Spleen (tissue), 11 donors: Measurements from ENCODE around the gene ADM. TPM values are rescaled to one million over a fixed set of nuclear protein-coding genes. Genes with fewer than 3 reads are reported as not detected.

ENCODE experiments used
- DNase-seq: peaks from one replicate; pipeline ENCODE4 v3.0.0-alpha.2; 2020
- H3K27ac ChIP-seq, 8 donors: fragments of 200-600 bp; sonication (generic) in 7 of 8; 1 replicate in 4 of 8; 2 replicates in 4 of 8; pipeline versions ENCODE4 v1.5.0 to v1.8.0; 2016 to 2021; ENCODE audit warnings: inconsistent platforms in 4 of 8, mild to moderate bottlenecking in 4 of 8, moderate library complexity in 1 of 8
- H3K27me3 ChIP-seq, 7 donors: fragments of 200-600 bp; sonication (generic) in 6 of 7; replicated peaks in 1 of 7; 1 replicate in 4 of 7; 2 replicates in 3 of 7; pipeline versions ENCODE4 v1.5.0 to v1.8.0; 2016 to 2021; ENCODE audit warnings: inconsistent platforms in 3 of 7, mild to moderate bottlenecking in 1 of 7
- H3K36me3 ChIP-seq, 6 donors: fragments of 200-600 bp; sonication (generic) in 5 of 6; 1 replicate in 4 of 6; 2 replicates in 2 of 6; pipeline versions ENCODE4 v1.5.0 to v1.8.0; 2016 to 2021; ENCODE audit warnings: inconsistent platforms in 2 of 6
- H3K4me1 ChIP-seq, 6 donors: fragments of 200-600 bp; sonication (generic) in 5 of 6; 1 replicate in 3 of 6; 2 replicates in 3 of 6; pipeline versions ENCODE4 v1.5.0 to v1.8.0; 2016 to 2021; ENCODE audit warnings: inconsistent platforms in 3 of 6
- H3K4me3 ChIP-seq, 8 donors: fragments of 200-600 bp; sonication (generic) in 7 of 8; 1 replicate in 4 of 8; 2 replicates in 4 of 8; pipeline versions ENCODE4 v1.5.0 to v1.8.0; 2016 to 2021; ENCODE audit warnings: inconsistent platforms in 4 of 8, mild to moderate bottlenecking in 4 of 8, moderate library complexity in 2 of 8
- H3K9me3 ChIP-seq, 8 donors: fragments of 200-600 bp; sonication (generic) in 7 of 8; 1 replicate in 4 of 8; 2 replicates in 4 of 8; pipeline versions ENCODE4 v1.5.0 to v1.8.0; 2016 to 2021; ENCODE audit warnings: inconsistent platforms in 4 of 8
- CTCF ChIP-seq, 11 experiments: fragments of 200-600 bp in 7 of 11; fragments of 450-650 bp in 4 of 11; sonication (generic) in 4 of 11; IDR thresholded peaks in 8 of 11; conservative IDR thresholded peaks in 3 of 11; 1 replicate in 7 of 11; 2 replicates in 4 of 11; pipeline versions ENCODE4 v1.4.0 to v1.8.0; 2016 to 2021; ENCODE audit warnings: antibody characterized with exemption in 11 of 11, inconsistent platforms in 4 of 11, mild to moderate bottlenecking in 1 of 11
- POLR2A ChIP-seq, 3 donors: fragments of 450-650 bp; IDR thresholded peaks; one replicate each; pipeline ENCODE4 v1.5.1; 2017; ENCODE audit warnings: antibody characterized with exemption in 3 of 3, mild to moderate bottlenecking in 1 of 3
- POLR2AphosphoS5 ChIP-seq, 3 donors: sonication (generic); formaldehyde crosslinking; IDR thresholded peaks; one replicate each; pipeline ENCODE4 v1.5.1; 2017; ENCODE audit warnings: antibody characterized with exemption in 3 of 3
- WGBS, 5 donors: extraction: QIAGEN DNeasy Blood & Tissue Kit in 3 of 5; methylation state at CpG; one replicate each; pipeline versions ENCODE4 v1.1.5 to v1.1.7; 2013 to 2018; 5-methylcytosine and 5-hydroxymethylcytosine counted together
- intact Hi-C: fragments of 100-400 bp; cut with DNase I; formaldehyde crosslinking; loops from one replicate; pipeline ENCODE4 v1.15.0; 2023; ENCODE audit warnings: low total_unique reads
- polyA plus RNA-seq, 3 donors: library from polyadenylated mRNA; stranded (reverse); fragments of 200-250 nt; gene quantifications; one replicate each; pipeline ENCODE4 v1.2.1, GENCODE V29; 2013
- small RNA-seq, 4 donors: library from RNA; depleted of rRNA; stranded (forward); fragments of <200 nt; gene quantifications; one replicate each; pipeline ENCODE3, GENCODE V24; 2016
- total RNA-seq, 7 donors: library from RNA; depleted of rRNA in 3 of 7; stranded (reverse); fragments of >200 nt in 3 of 7; fragmentation: NEBNext Ultra II Directional in 4 of 7; extraction: Animal tissue kit (Norgen Biotek cat#: 25700) in 4 of 7; gene quantifications; one replicate each; pipeline versions ENCODE4 v1.1.0 to v1.2.1, GENCODE V29; 2016 to 2021
- donor health status: healthy with polysubstance abuse.
- donor health status: DM: no; HTN: no; CAD: no; lungs with moderate emphysema.
- donor health status: DM: no; HTN: no; CAD: no.
- donor health status: Bipolar disorder and iron deficiency.
- donor health status: healthy.
- donor health status: DM: no; HTN: no; CAD: no.
- donor health status: DM: yes; HTN: yes; CAD: no.

Gene ADM
- total and polyA plus RNA-seq, 10 donors, result 5.2 to 88.0 (median 34.6) TPM

- Histone ChIP-seq H3K36me3 (no peaks in the 10 kb centered on the region), H3K4me3 (no peak overlapping the region), H3K9me3 (no peaks in the 10 kb centered on the region)
Measured at GRCh38 chr11:10352921-10353550, 48.2 kb downstream of the ADM start.

DNA sequence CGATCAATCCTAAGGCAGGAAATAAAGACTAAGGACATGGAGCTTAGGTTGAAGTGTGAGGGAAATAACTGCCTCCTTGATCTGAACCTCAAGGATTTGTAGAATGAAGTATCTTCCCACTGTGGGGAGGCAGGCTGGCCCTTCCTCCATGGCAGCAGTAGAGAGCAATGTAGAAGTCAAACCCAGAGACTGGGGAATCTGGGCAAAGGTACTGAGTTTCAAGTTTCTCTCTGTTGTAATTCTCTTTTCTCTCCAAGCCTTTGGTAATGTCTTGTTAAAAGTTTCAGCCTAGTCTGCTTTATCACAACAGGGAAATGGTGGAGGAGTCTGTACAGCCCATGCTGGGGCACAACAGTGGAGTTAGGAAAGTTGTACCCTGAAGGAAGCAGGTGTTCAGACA, 49.5 kb downstream of the ADM start:
- DNase-seq, result no peak
- no peaks in the 10 kb centered on the region for H3K9me3 ChIP-seq
- H3K36me3 ChIP-seq, result no peaks in the 10 kb centered on the region
- no peak overlapping the region for H3K4me3 ChIP-seq
- H3K4me1 ChIP-seq, result peaks cover 0 to 12% (median 0%) of the 10 kb centered on the region in 6 donors
- 83 to 97% (median 89%) methylated on average over 1 of the region's 1 CpG for WGBS, 5 donors
- no peak for TF ChIP-seq POLR2A (IDR thresholded peaks at IDR 0.05)
- no peak for TF ChIP-seq CTCF (IDR thresholded peaks at IDR 0.05 in 8 of 11, conservative IDR thresholded peaks at IDR 0.05 in 3 of 11)
- peaks cover 0 to 17% (median 0%) of the 10 kb centered on the region in 7 donors for H3K27me3 ChIP-seq
- H3K27ac ChIP-seq, result no peak overlapping the region
- intact Hi-C loops, result no loop called here

More at GRCh38 chr11:10352921-10353550, 48.2 kb downstream of the ADM start:
- DNase-seq, result no peak
- Histone ChIP-seq H3K27ac (no peak overlapping the region), H3K27me3 (peaks cover 0 to 6% (median 0%) of the 10 kb centered on the region in 7 donors), H3K4me1 (peaks cover 0 to 12% (median 0%) of the 10 kb centered on the region in 6 donors)
- 72 to 86% (median 84%) methylated on average over 5 of the region's 5 CpGs for WGBS, 5 donors
- TF ChIP-seq POLR2AphosphoS5 (IDR thresholded peaks at IDR 0.05), result no peak
- intact Hi-C loops, result no loop called here

DNA sequence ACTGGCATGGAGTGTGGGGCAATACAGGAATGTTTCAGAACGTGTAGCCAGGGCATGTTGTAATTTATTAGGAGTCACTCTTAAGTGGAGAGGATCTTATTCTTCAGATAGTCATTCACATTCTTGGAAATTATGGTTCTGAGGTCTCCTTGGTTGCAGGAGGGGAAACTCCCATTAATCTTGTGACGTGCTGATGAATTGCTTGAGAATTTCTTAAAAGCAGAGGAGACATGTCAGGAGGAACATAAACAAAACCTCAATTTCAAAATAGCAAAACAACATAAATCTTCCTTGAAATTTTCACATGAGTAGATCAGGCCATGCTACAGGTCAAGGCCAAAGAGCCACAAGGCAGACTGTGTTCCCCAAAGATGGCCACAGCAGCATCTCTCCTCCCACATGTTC, 50.4 kb downstream of the ADM start:
- Histone ChIP-seq H3K4me3 (no peak overlapping the region), H3K27ac (no peak overlapping the region), H3K27me3 (peaks cover 0 to 17% (median 0%) of the 10 kb centered on the region in 7 donors), H3K36me3 (no peaks in the 10 kb centered on the region), H3K4me1 (peaks cover 0 to 12% (median 0%) of the 10 kb centered on the region in 6 donors), H3K9me3 (no peaks in the 10 kb centered on the region)
- no peak for TF ChIP-seq POLR2A (IDR thresholded peaks at IDR 0.05)
- no peak for TF ChIP-seq POLR2AphosphoS5 (IDR thresholded peaks at IDR 0.05)
- TF ChIP-seq CTCF (IDR thresholded peaks at IDR 0.05 in 8 of 11, conservative IDR thresholded peaks at IDR 0.05 in 3 of 11), result no peak
- 6 to 23% (median 21%) methylated on average over 2 of the region's 2 CpGs for WGBS, 5 donors
- no peak for DNase-seq
- intact Hi-C loops, result no loop called here

- Histone ChIP-seq H3K4me1 (peaks cover 0 to 12% (median 0%) of the 10 kb centered on the region in 6 donors), H3K27me3 (peaks cover 0 to 17% (median 0%) of the 10 kb centered on the region in 7 donors), H3K36me3 (no peaks in the 10 kb centered on the region), H3K27ac (no peak overlapping the region), H3K4me3 (no peak overlapping the region), H3K9me3 (no peaks in the 10 kb centered on the region)
- DNase-seq, result no peak
- intact Hi-C loops, result no loop called here
- no peak for TF ChIP-seq POLR2A (IDR thresholded peaks at IDR 0.05)
Measured at GRCh38 chr11:10356161-10356560, 51.3 kb downstream of the ADM start.

Small RNAs within 50 kb of the gene (small RNA-seq; reads per million reads assigned to genes)
- gene AC080023.2, result 0 to 0.75 (median 0) reads per million in 4 donors

Other genes starting within 250 kb of the ADM start
- 10 to 100 TPM; 38.2 to 70.9 (median 67.3) TPM for gene SBF2, start 10.9 kb upstream of the ADM start, total RNA-seq
- gene SBF2, start 10.9 kb upstream of the ADM start, polyA plus RNA-seq, result 1 to 10 TPM; 3.6 to 5.0 (median 4.3) TPM
- gene AMPD3, start 150.2 kb downstream of the ADM start, total RNA-seq, result 10 to 100 TPM; 19.1 to 54.7 (median 26.5) TPM
- 10 to 100 TPM in 2 of 3 donors, 1 to 10 TPM in 1; 9.3 to 16.1 (median 12.9) TPM for gene AMPD3, start 150.2 kb downstream of the ADM start, polyA plus RNA-seq
- gene RNF141, start 236.1 kb downstream of the ADM start, total RNA-seq, result 10 to 100 TPM; 45.8 to 86.2 (median 51.3) TPM
- 10 to 100 TPM; 13.3 to 22.2 (median 16.6) TPM for gene RNF141, start 236.1 kb downstream of the ADM start, polyA plus RNA-seq